ENCODE measurements around the gene SEPSECS.

- TF ChIP-seq, protein P1, sequence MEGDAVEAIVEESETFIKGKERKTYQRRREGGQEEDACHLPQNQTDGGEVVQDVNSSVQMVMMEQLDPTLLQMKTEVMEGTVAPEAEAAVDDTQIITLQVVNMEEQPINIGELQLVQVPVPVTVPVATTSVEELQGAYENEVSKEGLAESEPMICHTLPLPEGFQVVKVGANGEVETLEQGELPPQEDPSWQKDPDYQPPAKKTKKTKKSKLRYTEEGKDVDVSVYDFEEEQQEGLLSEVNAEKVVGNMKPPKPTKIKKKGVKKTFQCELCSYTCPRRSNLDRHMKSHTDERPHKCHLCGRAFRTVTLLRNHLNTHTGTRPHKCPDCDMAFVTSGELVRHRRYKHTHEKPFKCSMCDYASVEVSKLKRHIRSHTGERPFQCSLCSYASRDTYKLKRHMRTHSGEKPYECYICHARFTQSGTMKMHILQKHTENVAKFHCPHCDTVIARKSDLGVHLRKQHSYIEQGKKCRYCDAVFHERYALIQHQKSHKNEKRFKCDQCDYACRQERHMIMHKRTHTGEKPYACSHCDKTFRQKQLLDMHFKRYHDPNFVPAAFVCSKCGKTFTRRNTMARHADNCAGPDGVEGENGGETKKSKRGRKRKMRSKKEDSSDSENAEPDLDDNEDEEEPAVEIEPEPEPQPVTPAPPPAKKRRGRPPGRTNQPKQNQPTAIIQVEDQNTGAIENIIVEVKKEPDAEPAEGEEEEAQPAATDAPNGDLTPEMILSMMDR (IDR thresholded peaks at IDR 0.05; ENCODE audit: control extremely low read depth in 1 of 3, insufficient read depth in 1 of 3, low read depth in 1 of 3, low read length in 3 of 3), result no peak
- TF ChIP-seq TEAD4 (IDR thresholded peaks at IDR 0.05; ENCODE audit: low read depth, low read length) (no peak), RFX5 (IDR thresholded peaks at IDR 0.05; ENCODE audit: borderline replicate concordance, low read depth, low read length) (no peak), ZNF274 (IDR thresholded peaks at IDR 0.05; ENCODE audit: borderline replicate concordance, extremely low read depth, low read length) (no peak), CREB1 (IDR thresholded peaks at IDR 0.05) (no peak), POLR2AphosphoS5 (IDR thresholded peaks at IDR 0.05; ENCODE audit: low read depth, low read length) (no peak)
These were observed 89.7 kb downstream of the SEPSECS start for GRCh38 chr4:25070545-25070944.

Data from H1 (cell line).